Activated CD8-positive, alpha-beta memory T cell treated with anti-CD3 and anti-CD28 coated beads for 1 hour (primary cell): ENCODE measurements around the gene MEGF9.
"Not testable (repeated sequence)": the region's sequence is repeated elsewhere in the genome, so short reads cannot be mapped to it uniquely, and the experiment has no call there.

ENCODE experiments used
- DNase-seq, 2 donors: peaks; one replicate each; pipeline ENCODE4 v3.0.0-alpha.2; 2020; ENCODE audit warnings: low read depth in 1 of 2; ENCODE audit errors: extremely low read depth in 1 of 2

Gene MEGF9

DNA sequence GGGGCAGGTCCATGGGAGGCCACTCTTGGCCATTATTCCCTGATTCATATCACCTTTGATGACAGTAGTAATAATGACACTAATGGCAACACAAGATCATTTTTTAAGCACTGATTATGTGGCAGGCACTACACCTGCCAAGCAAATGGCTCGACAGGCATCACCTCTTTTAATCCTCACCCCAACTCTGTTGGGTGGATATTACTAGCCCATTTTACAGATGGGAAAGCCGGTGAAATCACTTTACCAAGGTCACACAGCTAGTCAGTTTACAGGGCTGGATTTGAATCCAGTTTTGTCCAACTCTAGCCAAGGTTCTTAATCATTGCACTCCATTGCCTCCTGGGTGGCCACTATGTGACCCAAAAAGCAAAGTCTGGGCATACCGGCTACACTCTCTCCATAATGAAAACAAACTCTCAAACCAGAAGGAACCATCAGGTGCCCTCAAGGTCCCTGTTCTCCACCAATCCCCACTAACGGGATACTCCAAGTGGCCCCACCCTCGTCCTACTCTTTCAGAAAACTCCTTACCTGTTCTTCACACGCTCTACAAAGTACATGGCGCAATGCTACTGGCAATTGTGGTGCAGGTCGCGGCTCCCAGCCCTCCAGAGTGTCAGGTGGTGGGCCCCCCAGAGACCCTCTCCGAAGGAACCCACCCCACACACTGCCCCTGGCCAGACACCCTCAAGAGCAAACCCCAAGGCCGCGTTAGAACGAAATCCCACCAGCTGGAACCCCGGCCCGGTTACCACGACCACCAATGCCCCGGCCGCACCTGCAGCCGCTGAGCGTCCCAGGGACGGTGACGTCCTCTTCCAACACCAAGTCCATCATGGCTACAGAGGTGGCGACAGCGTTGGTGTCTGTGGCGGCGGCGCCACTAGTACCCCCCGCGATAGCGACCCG, 134.9 kb downstream of the MEGF9 start:
- no peak for DNase-seq

DNA sequence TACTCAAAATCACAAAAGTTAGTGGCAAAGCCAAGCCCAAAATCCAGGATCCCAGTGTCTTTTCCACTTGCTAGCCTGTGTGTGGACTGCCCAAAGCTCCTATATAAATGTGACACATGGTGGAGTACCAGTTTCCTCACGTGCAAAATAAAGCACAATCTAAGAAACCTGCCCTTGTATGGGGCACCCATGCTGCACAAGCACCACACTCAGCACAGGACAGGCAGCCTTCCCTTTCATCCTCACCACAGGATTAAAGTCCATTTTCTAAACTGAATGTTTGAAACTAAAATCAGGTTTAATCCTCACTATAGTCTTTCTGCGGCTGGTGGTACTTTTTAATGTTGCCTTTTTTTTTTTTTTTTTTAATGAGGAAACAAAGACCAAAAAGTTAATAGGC, 139.8 kb downstream of the MEGF9 start:
- no peak for DNase-seq

DNA sequence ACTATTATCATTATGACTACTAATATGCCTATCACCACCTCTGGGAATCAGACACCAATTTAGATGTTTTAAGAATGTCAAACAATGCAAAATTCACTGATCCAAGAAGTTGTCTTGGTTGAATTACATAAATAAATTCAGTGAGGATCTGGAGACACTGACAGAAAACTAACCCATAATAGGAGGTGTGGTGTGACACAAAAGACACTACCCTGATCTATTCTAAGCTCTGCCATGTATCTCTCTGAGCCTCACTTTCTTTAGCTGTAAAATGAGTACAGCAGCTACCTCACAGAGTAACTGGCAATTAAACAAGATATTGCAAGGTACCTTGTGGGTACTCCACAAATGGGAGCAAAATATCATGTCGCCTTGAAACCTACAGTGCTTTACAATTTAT, 141.8 kb downstream of the MEGF9 start:
- DNase-seq = no peak

DNA sequence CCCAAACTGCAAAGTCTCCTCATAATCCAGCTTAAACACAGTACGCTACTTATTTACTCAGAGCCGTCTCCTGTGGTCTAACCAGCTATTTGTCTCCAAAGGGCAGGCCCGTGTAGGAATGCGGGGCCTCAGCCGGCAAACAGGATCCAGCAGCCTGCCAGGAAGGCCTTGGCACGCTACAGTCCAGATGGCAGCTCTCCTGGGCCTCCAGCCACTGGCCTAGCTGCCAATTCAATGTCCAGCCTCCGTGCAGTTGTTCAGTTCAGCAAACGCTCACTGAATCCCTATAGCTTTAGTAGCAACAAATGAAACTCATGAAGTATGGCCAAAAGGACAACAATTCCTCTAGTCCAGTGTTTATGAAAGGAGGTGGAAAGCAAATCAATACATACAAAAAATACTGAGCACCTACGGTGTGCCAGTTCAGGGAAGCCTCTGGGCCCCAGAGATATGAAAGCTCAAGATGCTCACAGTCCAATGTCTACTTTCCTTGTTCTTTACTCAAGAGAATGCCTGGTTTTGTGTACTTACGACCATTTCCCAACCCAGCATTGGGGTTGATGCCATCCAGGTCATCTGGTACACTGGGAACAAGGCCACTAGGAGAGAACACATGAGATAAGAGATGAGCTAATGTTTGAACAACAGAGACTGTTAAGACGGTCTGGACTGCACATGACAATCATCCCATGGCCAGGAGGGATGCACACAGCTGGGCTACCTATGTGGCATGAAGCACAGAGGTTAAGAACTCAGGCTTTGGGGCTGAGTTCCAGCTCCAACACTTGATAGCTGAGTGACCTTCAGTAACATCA, 142.6 kb downstream of the MEGF9 start:
- DNase-seq = no peak

DNA sequence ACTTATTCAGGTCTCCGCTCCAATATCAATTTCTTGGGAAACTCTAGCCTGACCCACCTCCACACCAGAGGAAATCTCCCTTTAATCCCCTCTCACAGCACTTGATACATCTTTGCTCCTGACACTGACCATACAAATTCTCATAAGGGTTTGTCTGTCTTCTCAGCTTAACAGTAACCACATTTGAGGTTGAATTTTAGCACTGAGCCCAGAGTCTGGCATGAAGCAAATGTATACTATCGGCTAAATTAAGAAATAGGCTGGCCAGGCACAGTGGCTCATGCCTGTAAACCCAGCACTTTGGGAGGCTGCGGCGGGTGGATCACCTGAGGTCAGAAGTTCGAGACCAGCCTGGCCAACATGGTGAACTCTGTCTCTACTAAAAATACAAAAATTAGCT, 144.0 kb downstream of the MEGF9 start:
- no peak for DNase-seq

DNA sequence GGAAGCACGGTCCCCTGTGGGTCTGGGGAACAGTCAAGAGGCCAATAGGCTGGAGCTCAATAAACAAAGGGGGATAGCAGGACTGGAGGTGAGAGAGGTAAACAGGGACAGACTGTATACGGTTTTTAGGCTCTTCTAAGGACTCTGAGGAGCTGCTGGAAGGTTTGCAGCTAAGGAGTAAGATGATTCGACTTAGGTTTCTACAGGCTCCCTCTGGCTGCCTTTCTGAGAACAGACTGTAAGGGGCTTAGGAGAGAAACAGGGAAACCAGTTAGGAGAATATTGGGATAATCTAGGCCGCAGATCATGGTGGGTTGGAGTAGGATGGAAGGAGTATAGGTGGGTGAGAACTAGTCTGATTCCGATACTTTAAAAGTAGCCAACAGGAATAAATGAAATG, 144.7 kb downstream of the MEGF9 start:
- DNase-seq = no peak

DNA sequence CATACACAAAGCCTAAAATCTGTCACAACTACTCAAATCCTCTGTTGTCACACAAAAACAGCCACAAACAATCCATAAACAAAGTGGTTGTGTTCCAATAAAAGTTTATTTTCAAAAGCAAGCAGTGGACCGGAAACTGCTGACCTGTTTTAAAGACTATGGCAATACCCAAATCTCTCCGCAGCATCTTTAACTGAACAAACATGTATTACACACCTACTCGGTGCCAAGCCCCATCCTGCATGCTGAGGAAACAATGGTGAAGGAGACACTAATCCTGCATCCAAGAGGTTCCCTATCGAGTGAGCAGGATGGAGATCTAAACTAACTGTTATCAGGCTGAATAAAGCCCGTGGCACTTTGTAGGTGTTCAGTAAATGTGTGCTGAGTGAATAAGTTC, 145.5 kb downstream of the MEGF9 start:
- no peak for DNase-seq

DNA sequence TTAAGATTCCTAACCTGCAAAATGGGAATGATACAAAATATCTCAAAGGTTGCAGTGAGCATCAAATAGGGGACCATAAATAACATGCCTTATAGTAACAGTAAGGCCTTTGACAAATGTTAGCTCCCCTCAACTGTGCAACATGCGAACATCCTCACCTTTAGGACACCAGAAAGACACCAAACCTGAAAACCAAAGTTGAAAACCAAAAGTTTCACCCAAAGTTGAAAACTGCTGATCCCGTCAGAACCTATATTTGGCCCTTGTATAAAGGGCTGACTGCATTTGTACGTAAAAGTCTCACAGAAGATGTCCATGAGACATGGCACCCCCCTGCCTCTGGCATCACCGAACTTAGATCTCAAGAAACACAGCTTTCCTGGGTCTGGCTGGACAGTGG, 146.4 kb downstream of the MEGF9 start:
- no peak for DNase-seq

DNA sequence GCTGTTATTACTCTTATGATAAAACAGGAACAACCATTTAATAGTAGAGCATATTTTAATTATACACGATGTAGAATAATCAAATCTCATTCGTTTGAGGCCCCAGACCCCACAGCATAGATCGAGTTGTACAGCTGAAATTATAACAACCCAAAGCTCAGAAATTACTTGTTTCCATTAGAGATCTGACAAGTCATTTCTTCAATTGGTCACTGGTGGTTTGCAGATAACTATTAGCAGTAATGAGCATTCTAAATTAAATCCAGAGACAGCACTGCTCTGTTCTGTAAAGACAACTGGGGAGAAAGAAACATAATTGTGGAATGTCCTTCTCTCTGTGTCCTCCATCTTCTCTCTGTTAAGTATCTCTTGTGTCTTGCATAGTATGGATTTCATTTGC, 147.2 kb downstream of the MEGF9 start:
- no peak for DNase-seq

DNA sequence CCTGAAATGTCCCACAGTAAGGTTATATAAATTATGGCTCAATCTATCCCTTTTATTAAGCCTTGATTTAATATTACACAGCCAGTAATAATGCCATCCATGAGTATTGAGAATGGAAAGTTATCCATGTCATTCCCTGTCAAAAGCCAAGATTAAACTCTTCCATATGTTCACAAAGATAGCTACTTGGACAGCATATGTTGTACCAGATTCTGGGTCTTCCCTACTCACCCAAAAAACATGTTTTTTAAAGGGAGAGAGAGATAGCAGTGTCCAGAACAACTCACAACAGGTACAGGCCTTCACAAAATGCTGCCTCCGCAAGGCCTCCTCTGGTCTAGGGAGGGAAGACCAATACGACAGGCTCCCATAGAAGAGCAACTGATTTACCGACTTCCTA, 149.7 kb downstream of the MEGF9 start:
- DNase-seq = no peak

DNA sequence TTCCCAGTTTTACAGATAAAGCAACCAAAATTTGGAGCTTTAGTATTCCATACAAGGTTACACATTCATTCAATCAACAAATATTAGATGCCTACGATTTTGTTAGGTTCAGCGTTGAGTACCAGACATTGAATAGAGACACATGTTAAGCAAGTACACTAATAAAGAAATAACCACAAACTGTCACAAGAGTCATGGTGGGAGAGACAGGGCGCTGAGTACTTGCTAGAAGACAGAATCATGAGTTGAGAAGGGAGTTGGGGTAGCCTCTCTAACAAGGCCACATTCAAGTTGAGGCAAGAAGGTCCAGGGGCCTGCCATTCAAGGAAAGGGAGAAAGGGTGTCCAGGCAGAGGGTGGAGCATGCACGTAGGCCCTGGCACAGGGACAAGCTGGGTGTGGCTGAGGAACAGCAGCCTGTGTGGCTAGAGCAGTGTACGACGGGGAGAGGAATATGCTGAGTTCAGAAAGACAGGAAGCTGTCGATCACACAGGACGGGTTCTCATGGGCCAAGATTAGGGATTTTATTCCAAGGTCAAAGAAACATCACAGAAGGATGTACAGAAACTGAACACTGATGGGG, 151.3 kb downstream of the MEGF9 start:
- DNase-seq = no peak

DNA sequence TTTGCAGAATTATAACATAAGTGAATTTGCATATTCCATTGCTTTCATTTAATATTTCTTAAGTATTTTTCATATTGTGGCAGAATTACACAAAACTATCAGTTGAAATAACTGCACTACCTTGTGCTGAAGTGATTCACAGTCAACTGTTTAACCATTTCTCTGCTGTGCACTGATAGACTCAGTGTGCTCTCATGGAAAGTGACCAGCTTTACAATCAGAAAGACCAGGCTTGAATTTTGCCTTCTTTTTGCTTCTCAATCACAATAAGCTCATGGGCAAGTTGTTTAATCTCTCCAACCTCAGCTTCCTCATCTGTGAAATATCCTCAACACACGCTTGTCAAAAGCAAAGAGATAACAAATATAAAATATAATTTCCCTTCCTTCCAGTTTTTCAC, 152.6 kb downstream of the MEGF9 start:
- DNase-seq = no peak

DNA sequence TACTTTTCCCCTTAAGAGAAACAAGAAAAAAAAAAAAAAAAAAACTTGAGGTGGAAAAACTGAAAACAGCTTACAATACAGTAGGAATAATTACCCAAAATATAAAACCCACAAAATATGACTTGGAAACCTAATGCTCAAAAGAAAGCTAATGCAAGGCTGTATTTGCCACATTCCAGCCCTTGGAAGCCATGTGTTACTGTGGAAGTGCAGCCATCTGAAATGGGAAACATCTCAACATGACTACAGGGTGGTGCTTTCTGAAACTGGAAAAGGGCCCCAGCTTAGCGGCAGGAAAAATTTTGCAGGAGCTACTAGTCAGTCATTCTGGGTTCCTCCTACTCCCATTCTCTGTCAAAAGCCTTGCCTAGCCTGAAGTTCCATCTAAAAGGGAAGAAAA, 154.7 kb downstream of the MEGF9 start:
- DNase-seq = no peak

DNA sequence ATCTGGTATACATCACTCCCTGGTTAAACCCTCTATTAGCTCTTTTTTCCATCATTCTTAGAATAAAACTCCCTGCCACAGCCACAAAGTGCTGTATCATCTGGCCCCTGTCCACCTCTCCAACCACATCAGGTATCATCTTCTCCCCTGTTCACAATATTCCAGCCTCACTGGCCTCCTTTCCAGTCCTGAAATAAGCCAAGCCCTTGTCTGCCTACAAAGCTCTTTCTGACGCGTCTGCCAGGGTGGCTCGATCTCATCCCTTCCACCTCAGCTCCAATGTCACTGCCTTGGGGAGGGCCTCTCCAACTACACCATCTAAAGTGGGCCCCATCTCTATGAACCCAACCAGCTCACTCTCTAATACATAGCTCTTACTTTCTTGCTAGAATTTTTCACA, 155.8 kb downstream of the MEGF9 start:
- DNase-seq = no peak

DNA sequence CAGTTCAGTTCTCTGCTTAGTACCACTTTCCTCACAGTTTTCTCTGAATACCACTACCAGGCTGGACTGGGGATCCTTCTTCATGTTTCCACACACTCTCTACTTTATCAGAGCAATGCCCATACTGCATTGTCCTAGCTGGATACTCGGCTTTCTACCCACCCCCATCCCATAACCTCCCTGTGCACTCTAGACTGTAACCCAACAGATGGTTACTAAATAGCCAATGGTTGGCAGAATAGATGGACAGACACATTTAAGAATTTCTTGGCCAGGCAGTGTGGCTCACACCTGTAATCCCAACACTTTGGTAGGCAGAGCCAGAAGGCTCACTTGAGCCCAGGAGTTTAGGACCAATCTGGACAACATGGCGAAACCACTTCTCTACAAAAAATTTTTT, 157.1 kb downstream of the MEGF9 start:
- DNase-seq = no peak

DNA sequence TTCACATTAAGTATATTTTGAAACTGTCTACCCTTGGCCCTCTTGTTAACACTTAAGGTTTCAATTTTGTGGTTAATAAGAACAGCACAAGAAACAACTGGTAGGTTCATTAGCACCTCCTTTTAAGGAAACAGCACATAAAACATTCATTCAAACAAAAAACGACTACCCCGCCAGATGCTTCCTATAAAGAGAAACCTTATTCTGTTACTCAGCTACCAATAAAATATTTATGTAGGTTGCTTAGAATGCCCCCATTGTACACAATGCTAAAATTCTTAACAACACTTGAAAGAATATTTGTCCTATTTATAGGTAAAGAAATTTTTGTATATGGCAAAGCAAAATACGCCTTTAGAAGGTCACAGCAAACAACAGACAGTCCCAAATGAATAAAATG, 157.5 kb downstream of the MEGF9 start:
- DNase-seq = no peak

DNA sequence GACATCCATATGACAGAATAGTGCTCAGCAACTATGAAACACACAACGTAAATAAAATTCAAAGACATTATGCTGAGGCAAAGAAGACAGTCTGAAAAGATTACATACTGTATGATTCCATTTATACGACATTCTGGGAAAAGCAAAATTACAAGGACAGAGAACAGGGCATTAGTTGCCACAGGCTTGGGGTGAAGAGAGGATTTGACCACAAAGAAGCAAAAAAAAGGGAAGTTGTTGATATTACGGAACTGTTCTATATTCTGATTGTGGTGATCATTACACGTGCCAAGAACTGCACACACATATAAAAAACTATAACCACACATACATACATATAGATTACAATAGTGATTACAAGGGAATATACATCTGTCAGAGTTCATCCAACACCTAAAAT, 158.4 kb downstream of the MEGF9 start:
- DNase-seq = no peak

DNA sequence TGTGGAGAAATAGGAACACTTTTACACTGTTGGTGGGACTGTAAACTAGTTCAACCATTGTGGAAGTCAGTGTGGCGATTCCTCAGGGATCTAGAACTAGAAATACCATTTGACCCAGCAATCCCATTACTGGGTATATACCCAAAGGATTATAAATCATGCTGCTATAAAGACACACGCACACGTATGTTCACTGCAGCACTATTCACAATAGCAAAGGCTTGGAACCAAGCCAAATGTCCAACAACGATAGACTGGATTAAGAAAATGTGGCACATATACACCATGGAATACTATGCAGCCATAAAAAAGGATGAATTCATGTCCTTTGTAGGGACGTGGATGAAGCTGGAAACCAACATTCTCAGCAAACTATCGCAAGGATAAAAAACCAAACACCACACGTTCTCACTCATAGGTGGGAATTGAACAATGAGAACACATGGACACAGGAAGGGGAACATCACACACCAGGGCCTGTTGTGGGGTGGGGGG, 162.0 kb downstream of the MEGF9 start:
- not testable (repeated sequence) for DNase-seq
